ENCODE measurements around the gene PAQR8. TPM values are rescaled to one million over a fixed set of nuclear protein-coding genes. Genes with fewer than 3 reads are reported as not detected.
A peak's percentile ranks its signal among the peaks of the same experiment; 100 is the strongest.

PAQR8 gene
- total and polyA plus RNA-seq, 2 donors (not counting 1 experiment from before 2014, with no cell fraction given) = 2.3 to 8.5 TPM

DNA sequence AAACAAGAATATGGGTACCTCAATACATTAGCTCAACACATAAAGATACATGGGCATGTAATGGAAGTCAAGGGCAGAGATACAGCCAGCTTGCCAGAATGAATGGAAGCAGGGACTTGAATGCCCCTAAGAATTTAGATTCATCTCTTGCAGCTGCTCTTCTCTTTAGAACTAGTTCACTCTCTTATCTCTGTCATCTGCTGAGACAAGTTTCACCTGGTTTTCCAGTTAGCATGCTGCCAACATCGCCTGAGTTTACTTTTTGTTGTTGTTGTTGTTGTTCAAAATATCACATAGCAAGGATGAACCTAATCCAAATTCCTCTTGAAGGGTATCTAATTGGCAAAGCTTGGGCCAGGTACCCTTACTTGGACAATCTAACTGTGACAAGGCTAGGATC lies 14.1 kb upstream of the PAQR8 start:
- Histone ChIP-seq H2AFZ (ENCODE audit: insufficient read depth, low read depth, low read length, poor library complexity, severe bottlenecking) (no peak overlapping the region), H3K36me3 (replicated peaks in 1 of 2; ENCODE audit: control extremely low read depth in 1 of 2, control insufficient read depth in 1 of 2, extremely low read depth in 1 of 2, insufficient read depth in 2 of 2, low read length in 1 of 2) (no peaks in the 10 kb centered on the region), H3K79me2 (ENCODE audit: control insufficient read depth, insufficient read depth, low read length) (no peaks in the 10 kb centered on the region), H3K9ac (ENCODE audit: low read length) (no peak overlapping the region), H3K4me2 (replicated peaks; ENCODE audit: low read depth, low read length, poor library complexity, severe bottlenecking) (no peak overlapping the region), H3K9me3 (ENCODE audit: control extremely low read depth in 1 of 3, control insufficient read depth in 2 of 3, insufficient read depth in 1 of 3, low read length in 2 of 3) (no peaks in the 10 kb centered on the region), H4K20me1 (ENCODE audit: control insufficient read depth, insufficient read depth, low read length, poor library complexity, severe bottlenecking) (no peaks in the 10 kb centered on the region), H3K4me3 (ENCODE audit: control extremely low read depth in 1 of 5, extremely low read depth in 1 of 5, insufficient read depth in 1 of 5, low read depth in 2 of 5, low read length in 4 of 5) (no peak overlapping the region), H3K4me1 (ENCODE audit: control insufficient read depth in 2 of 2, insufficient read depth in 2 of 2, low read length in 2 of 2) (peaks cover 24 to 29% of the 10 kb centered on the region in 2 donors), H3K27me3 (replicated peaks in 1 of 4; ENCODE audit: control extremely low read depth in 1 of 4, control insufficient read depth in 3 of 4, insufficient read depth in 4 of 4, low read length in 3 of 4) (peaks cover 0 to 3% (median 0%) of the 10 kb centered on the region in 4 experiments), H3K27ac (ENCODE audit: low read length in 2 of 2) (no peak overlapping the region)
- WGBS (ENCODE audit: insufficient coverage) = no CpG with 5 or more reads among the region's 1 CpG
- DNase-seq (no peak), ATAC-seq (ENCODE audit: low read depth) (no peak)
- intact Hi-C loops (cut with micrococcal nuclease) = no loop called here
- ChIA-PET POLR2A (no interaction called here), CTCF (interaction anchor here (1.4 kb wide), 1 partner anchor 10 kb away, joined by 3 read pairs; no protein-coding TSS in a partner anchor)
- Mint-ChIP-seq H3K9me3 (ENCODE audit: insufficient read depth) (no peaks in the 10 kb centered on the region), H3K4me1 (peaks cover 29% of the 10 kb centered on the region), H3K27ac (no peak overlapping the region), H3K4me3 (no peak overlapping the region), H3K27me3 (no peaks in the 10 kb centered on the region)
- TF ChIP-seq CTCF (IDR thresholded peaks at IDR 0.05) (no peak), EZH2 (IDR thresholded peaks at IDR 0.05; ENCODE audit: borderline replicate concordance, insufficient read depth, low read depth, low read length, poor library complexity, severe bottlenecking) (no peak)

DNA sequence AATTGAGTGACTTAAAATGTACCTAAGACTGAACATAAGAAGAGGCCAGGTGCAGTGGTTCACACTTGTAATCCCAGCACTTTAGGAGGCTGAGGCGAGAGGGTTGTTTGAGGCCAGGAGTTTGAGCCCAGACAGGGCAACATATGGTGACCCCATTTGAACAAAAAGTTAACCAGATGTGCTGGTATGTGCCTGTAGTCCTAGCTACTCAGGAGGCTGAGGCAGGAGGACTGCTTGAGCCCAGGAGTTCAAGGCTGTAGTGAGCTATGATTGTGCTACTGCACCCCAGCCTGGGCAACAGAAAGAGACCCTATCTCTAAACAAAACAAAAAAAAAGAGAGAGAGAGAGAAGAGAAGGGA lies 10.1 kb upstream of the PAQR8 start:
- ATAC-seq (ENCODE audit: low read depth) (no peak), DNase-seq (no peak)
- H2AFZ ChIP-seq (ENCODE audit: insufficient read depth, low read depth, low read length, poor library complexity, severe bottlenecking) = peak overlapping the region; percentile 46
- H3K79me2 ChIP-seq (ENCODE audit: control insufficient read depth, insufficient read depth, low read length) = no peaks in the 10 kb centered on the region
- peak overlapping the region; percentile 20 to 61 for H3K27ac ChIP-seq (ENCODE audit: low read length in 2 of 2)
- H3K4me3 ChIP-seq (ENCODE audit: control extremely low read depth in 1 of 5, extremely low read depth in 1 of 5, insufficient read depth in 1 of 5, low read depth in 2 of 5, low read length in 4 of 5) = no peak overlapping the region
- POLR2A ChIA-PET = interaction anchor here (0.6 to 0.8 kb wide), 2 partner anchors 10 to 376 kb away, joined by 3 to 5 read pairs; partner anchors contain the start of gene PAQR8
- intact Hi-C loops (cut with micrococcal nuclease) = loop anchor here (2.0 kb wide), 1 partner anchor 45 kb away; no protein-coding TSS in a partner anchor
- H3K4me3 Mint-ChIP-seq = peak overlapping the region; percentile 29
- no peak overlapping the region for H3K9ac ChIP-seq (ENCODE audit: low read length)
- no peaks in the 10 kb centered on the region for H3K27me3 Mint-ChIP-seq
- H3K4me2 ChIP-seq (replicated peaks; ENCODE audit: low read depth, low read length, poor library complexity, severe bottlenecking) = peak overlapping the region; percentile 44
- CTCF ChIA-PET = interaction anchor here (0.6 to 2.5 kb wide), 7 partner anchors 10 to 66 kb away, joined by 3 to 12 read pairs (median 5); partner anchors contain the start of genes MCM3 and PAQR8
- WGBS (ENCODE audit: insufficient coverage) = 100% methylated on average over 1 of the region's 1 CpG
- H3K27me3 ChIP-seq (replicated peaks in 1 of 4; ENCODE audit: control extremely low read depth in 1 of 4, control insufficient read depth in 3 of 4, insufficient read depth in 4 of 4, low read length in 3 of 4) = no peaks in the 10 kb centered on the region
- peaks cover 26 to 35% of the 10 kb centered on the region in 2 donors for H3K4me1 ChIP-seq (ENCODE audit: control insufficient read depth in 2 of 2, insufficient read depth in 2 of 2, low read length in 2 of 2)
- H3K9me3 ChIP-seq (ENCODE audit: control extremely low read depth in 1 of 3, control insufficient read depth in 2 of 3, insufficient read depth in 1 of 3, low read length in 2 of 3) = no peaks in the 10 kb centered on the region
- H3K27ac Mint-ChIP-seq = peak overlapping the region; percentile 68
- no peaks in the 10 kb centered on the region for H4K20me1 ChIP-seq (ENCODE audit: control insufficient read depth, insufficient read depth, low read length, poor library complexity, severe bottlenecking)
- no peaks in the 10 kb centered on the region for H3K9me3 Mint-ChIP-seq (ENCODE audit: insufficient read depth)
- H3K4me1 Mint-ChIP-seq = peaks cover 29% of the 10 kb centered on the region
- H3K36me3 ChIP-seq (replicated peaks in 1 of 2; ENCODE audit: control extremely low read depth in 1 of 2, control insufficient read depth in 1 of 2, extremely low read depth in 1 of 2, insufficient read depth in 2 of 2, low read length in 1 of 2) = no peaks in the 10 kb centered on the region
- no peak for TF ChIP-seq EZH2 (IDR thresholded peaks at IDR 0.05; ENCODE audit: borderline replicate concordance, insufficient read depth, low read depth, low read length, poor library complexity, severe bottlenecking)
- no peak for TF ChIP-seq CTCF (IDR thresholded peaks at IDR 0.05)
